Caco-2 (cell line): ENCODE data around the gene SYT11. TPM values are rescaled to one million over a fixed set of nuclear protein-coding genes. Genes with fewer than 3 reads are reported as not detected.

ENCODE experiments used
- BruUV-seq: library from RNA; stranded (reverse); fragments of 400-500 nt; replicated peaks from 2 replicates; lab custom pipeline; 2021; lab: Mats Ljungman, UMichigan
- CTCF ChIA-PET: fragments of 300-600 bp; sonication (Branson Sonifier 250); formaldehyde crosslinking; loops from one replicate; lab custom pipeline; 2022; ENCODE audit warnings: antibody characterized with exemption; lab: Charles Lee
- POLR2A ChIA-PET: fragments of 300-600 bp; sonication (Branson Sonifier 250); formaldehyde crosslinking; loops from one replicate; lab custom pipeline; 2022; ENCODE audit warnings: antibody characterized with exemption; lab: Charles Lee
- DNase-seq, 2 experiments: peaks; one replicate each; pipeline versions ENCODE4 v3.0.0 to v3.0.0-alpha.2; 2020 to 2022
- H3K27me3 ChIP-seq: replicated peaks from 2 replicates; pipeline ENCODE4 v1.6.0; 2011; ENCODE audit warnings: low read length; ENCODE audit not compliant: control insufficient read depth, insufficient read depth
- H3K36me3 ChIP-seq: 2 replicates; pipeline ENCODE4 v1.5.1; 2011; ENCODE audit warnings: low read length; ENCODE audit not compliant: control insufficient read depth, insufficient read depth
- H3K4me1 ChIP-seq: fragments of 250-450 bp; sonication (Bioruptor Pico); 2 replicates; pipeline ENCODE4 v1.5.1; 2020; ENCODE audit warnings: mild to moderate bottlenecking
- H3K4me3 ChIP-seq: 2 replicates; pipeline ENCODE4 v1.5.1; 2011; ENCODE audit warnings: low read depth, mild to moderate bottlenecking, control low read depth, low read length
- H3K9me3 ChIP-seq: fragments of 250-450 bp; sonication (Bioruptor Pico); 2 replicates; pipeline ENCODE4 v1.5.1; 2020; ENCODE audit warnings: mild to moderate bottlenecking, moderate library complexity
- H3K27ac Mint-ChIP-seq: one replicate; pipeline ENCODE4 v1.8.0; 2022; ENCODE audit warnings: mixed read lengths; ENCODE audit not compliant: unreplicated experiment
- H3K27me3 Mint-ChIP-seq: one replicate; pipeline ENCODE4 v1.8.0; 2022; ENCODE audit warnings: mixed read lengths; ENCODE audit not compliant: insufficient read depth, unreplicated experiment
- H3K36me3 Mint-ChIP-seq: one replicate; pipeline ENCODE4 v1.8.0; 2022; ENCODE audit warnings: mild to moderate bottlenecking, mixed read lengths; ENCODE audit not compliant: insufficient read depth, unreplicated experiment
- H3K4me1 Mint-ChIP-seq: one replicate; pipeline ENCODE4 v1.8.0; 2022; ENCODE audit warnings: low read depth, mixed read lengths; ENCODE audit not compliant: unreplicated experiment
- H3K4me3 Mint-ChIP-seq: one replicate; pipeline ENCODE4 v1.8.0; 2022; ENCODE audit warnings: mild to moderate bottlenecking, moderate library complexity, mixed read lengths; ENCODE audit not compliant: unreplicated experiment
- H3K9me3 Mint-ChIP-seq: one replicate; pipeline ENCODE4 v1.8.0; 2022; ENCODE audit warnings: mixed read lengths; ENCODE audit not compliant: unreplicated experiment
- intact Hi-C: fragments of 100-400 bp; cut with micrococcal nuclease; formaldehyde crosslinking; loops from one replicate; pipeline ENCODE4 v1.10.0; 2022; ENCODE audit not compliant: unreplicated experiment
- total RNA-seq: library from RNA; stranded (reverse); gene quantifications from 2 replicates; pipeline ENCODE4 v1.2.3, GENCODE V29; 2022
- TF ChIP-seq, protein P1 (sequence below), 2 experiments: fragments of 200-600 bp in 1 of 2; IDR thresholded peaks; 1 replicate in 1 of 2; 2 replicates in 1 of 2; pipeline versions ENCODE4 v1.5.1 to v1.8.0; 2011 to 2022; ENCODE audit warnings: antibody characterized with exemption in 1 of 2, control low read depth in 1 of 2, inconsistent platforms in 1 of 2, low read depth in 1 of 2, low read length in 1 of 2, mild to moderate bottlenecking in 1 of 2, moderate library complexity in 1 of 2; ENCODE audit not compliant: insufficient read depth in 1 of 2, severe bottlenecking in 1 of 2, unreplicated experiment in 1 of 2

The SYT11 gene
- total RNA-seq, 1 experiment from 2014 or later = 0.05 TPM

DNA sequence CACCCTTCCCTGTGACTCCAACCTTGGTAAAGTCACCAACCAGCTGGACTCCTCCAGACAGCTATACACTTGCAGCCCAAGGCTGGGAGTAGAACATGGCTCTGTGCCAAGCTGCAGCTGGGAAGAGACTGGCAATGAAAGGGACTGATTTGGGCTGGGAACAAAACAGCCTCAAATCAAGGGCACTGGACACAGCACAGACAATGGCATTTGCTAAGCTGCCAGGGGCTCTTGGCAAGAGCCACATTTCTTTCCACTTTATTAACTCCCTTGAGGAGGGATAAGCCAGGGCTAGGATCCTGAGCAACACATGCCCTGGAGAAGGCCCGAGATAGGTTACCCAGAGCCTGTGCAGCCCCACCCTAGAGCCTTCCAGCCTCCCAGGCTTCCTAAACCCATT lies 12.0 kb downstream of the SYT11 start:
- peaks cover 3% of the 10 kb centered on the region for H3K27me3 Mint-ChIP-seq
- Histone ChIP-seq H3K9me3 (no peaks in the 10 kb centered on the region), H3K4me3 (no peak overlapping the region), H3K27me3 (no peaks in the 10 kb centered on the region; the same call in 1 of the 2 replicates), H3K4me1 (no peaks in the 10 kb centered on the region), H3K36me3 (no peaks in the 10 kb centered on the region)
- CTCF ChIA-PET = no interaction called here
- H3K4me1 Mint-ChIP-seq = no peaks in the 10 kb centered on the region
- H3K36me3 Mint-ChIP-seq = peaks cover 2% of the 10 kb centered on the region
- no peak overlapping the region for H3K4me3 Mint-ChIP-seq
- POLR2A ChIA-PET = no interaction called here
- no peak for DNase-seq
- intact Hi-C loops = no loop called here
- BruUV-seq = no TSS peak
- no peaks in the 10 kb centered on the region for H3K9me3 Mint-ChIP-seq
- H3K27ac Mint-ChIP-seq = no peak overlapping the region
- TF ChIP-seq, protein P1, sequence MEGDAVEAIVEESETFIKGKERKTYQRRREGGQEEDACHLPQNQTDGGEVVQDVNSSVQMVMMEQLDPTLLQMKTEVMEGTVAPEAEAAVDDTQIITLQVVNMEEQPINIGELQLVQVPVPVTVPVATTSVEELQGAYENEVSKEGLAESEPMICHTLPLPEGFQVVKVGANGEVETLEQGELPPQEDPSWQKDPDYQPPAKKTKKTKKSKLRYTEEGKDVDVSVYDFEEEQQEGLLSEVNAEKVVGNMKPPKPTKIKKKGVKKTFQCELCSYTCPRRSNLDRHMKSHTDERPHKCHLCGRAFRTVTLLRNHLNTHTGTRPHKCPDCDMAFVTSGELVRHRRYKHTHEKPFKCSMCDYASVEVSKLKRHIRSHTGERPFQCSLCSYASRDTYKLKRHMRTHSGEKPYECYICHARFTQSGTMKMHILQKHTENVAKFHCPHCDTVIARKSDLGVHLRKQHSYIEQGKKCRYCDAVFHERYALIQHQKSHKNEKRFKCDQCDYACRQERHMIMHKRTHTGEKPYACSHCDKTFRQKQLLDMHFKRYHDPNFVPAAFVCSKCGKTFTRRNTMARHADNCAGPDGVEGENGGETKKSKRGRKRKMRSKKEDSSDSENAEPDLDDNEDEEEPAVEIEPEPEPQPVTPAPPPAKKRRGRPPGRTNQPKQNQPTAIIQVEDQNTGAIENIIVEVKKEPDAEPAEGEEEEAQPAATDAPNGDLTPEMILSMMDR (IDR thresholded peaks at IDR 0.05; ENCODE audit: insufficient read depth in 1 of 2, low read depth in 1 of 2, low read length in 1 of 2, severe bottlenecking in 1 of 2, unreplicated experiment in 1 of 2) = no peak

DNA sequence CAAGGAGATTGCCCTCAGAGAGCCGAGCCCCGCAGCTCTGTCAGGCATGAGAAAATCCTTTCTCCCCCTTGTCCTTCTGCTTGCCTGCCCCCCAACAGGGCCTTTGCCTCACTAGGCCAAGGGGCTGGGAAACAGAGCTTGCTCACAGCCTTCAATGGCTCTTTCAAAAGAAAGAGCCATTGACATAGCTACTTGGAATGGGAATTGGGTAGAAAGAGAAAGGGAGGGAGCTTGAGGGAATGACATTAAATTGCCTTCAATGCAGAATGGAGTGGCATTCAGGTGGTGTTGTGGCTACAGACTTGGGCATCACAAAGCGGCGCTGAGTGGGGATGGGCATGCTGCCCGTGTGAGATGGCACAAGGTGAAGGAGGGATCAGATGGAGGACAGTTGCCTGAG lies 13.2 kb downstream of the SYT11 start:
- H3K4me1 Mint-ChIP-seq = no peaks in the 10 kb centered on the region
- H3K27ac Mint-ChIP-seq = no peak overlapping the region
- peaks cover 3% of the 10 kb centered on the region for H3K27me3 Mint-ChIP-seq
- Histone ChIP-seq H3K4me1 (no peaks in the 10 kb centered on the region), H3K27me3 (no peaks in the 10 kb centered on the region; the same call in 1 of the 2 replicates), H3K4me3 (no peak overlapping the region), H3K9me3 (no peaks in the 10 kb centered on the region), H3K36me3 (no peaks in the 10 kb centered on the region)
- intact Hi-C loops = no loop called here
- CTCF ChIA-PET = no interaction called here
- no TSS peak for BruUV-seq
- H3K36me3 Mint-ChIP-seq = peaks cover 6% of the 10 kb centered on the region
- H3K4me3 Mint-ChIP-seq = no peak overlapping the region
- POLR2A ChIA-PET = no interaction called here
- no peak for DNase-seq
- no peaks in the 10 kb centered on the region for H3K9me3 Mint-ChIP-seq
- TF ChIP-seq, protein P1 (IDR thresholded peaks at IDR 0.05; ENCODE audit: insufficient read depth in 1 of 2, low read depth in 1 of 2, low read length in 1 of 2, severe bottlenecking in 1 of 2, unreplicated experiment in 1 of 2) = no peak

DNA sequence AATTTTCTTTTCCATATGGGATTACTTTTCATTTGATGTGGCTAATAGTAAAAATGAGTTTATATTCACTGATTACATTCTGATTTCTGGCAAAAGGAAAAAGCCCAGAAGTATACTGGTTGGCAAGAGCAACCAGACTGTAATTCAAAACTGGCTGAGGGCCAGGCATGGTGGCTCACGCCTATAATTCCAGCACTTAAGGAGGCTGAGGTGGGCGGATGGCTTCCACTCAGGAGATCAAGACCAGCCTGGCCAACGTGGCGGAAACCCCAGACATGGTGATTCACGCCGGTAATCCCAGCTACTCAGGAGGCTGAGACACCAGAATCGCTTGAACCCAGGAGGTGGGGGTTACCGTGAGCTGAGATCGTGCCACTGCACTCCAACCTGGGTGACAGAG lies 14.5 kb downstream of the SYT11 start:
- Mint-ChIP-seq H3K4me1 (no peaks in the 10 kb centered on the region), H3K27me3 (peaks cover 3% of the 10 kb centered on the region), H3K36me3 (peaks cover 6% of the 10 kb centered on the region), H3K27ac (no peak overlapping the region), H3K9me3 (no peaks in the 10 kb centered on the region), H3K4me3 (no peak overlapping the region)
- no peak for DNase-seq
- ChIA-PET CTCF (no interaction called here), POLR2A (no interaction called here)
- Histone ChIP-seq H3K36me3 (no peaks in the 10 kb centered on the region), H3K4me3 (no peak overlapping the region), H3K27me3 (no peaks in the 10 kb centered on the region; the same call in 1 of the 2 replicates), H3K4me1 (no peaks in the 10 kb centered on the region), H3K9me3 (no peaks in the 10 kb centered on the region)
- TF ChIP-seq, protein P1 (IDR thresholded peaks at IDR 0.05; ENCODE audit: insufficient read depth in 1 of 2, low read depth in 1 of 2, low read length in 1 of 2, severe bottlenecking in 1 of 2, unreplicated experiment in 1 of 2) = no peak
- intact Hi-C loops = no loop called here
- BruUV-seq = no TSS peak
